Ishikawa (cell line): Measurements from ENCODE around the gene PRR20G.

Source experiments
- CEBPB ChIP-seq: IDR thresholded peaks from 2 replicates; pipeline ENCODE4 v1.6.1; 2012
- CREB1 ChIP-seq: IDR thresholded peaks from 2 replicates; pipeline ENCODE4 v1.6.1; 2012; ENCODE audit warnings: low read depth
- EGR1 ChIP-seq: IDR thresholded peaks from 2 replicates; pipeline ENCODE4 v1.6.1; 2012
- EP300 ChIP-seq: IDR thresholded peaks from 2 replicates; pipeline ENCODE4 v1.6.1; 2012; ENCODE audit warnings: borderline replicate concordance
- FOXM1 ChIP-seq: IDR thresholded peaks from 2 replicates; pipeline ENCODE4 v1.6.1; 2012; ENCODE audit warnings: low read depth, borderline replicate concordance
- NFIC ChIP-seq: IDR thresholded peaks from 2 replicates; pipeline ENCODE4 v1.6.1; 2012
- RAD21 ChIP-seq: IDR thresholded peaks from 2 replicates; pipeline ENCODE4 v1.6.1; 2012; ENCODE audit warnings: low read depth
- TAF1 ChIP-seq: IDR thresholded peaks from 2 replicates; pipeline ENCODE4 v1.6.1; 2012; ENCODE audit warnings: low read depth, mild to moderate bottlenecking
- TCF12 ChIP-seq: IDR thresholded peaks from 2 replicates; pipeline ENCODE4 v1.6.1; 2012; ENCODE audit warnings: low read depth
- TEAD4 ChIP-seq: IDR thresholded peaks from 2 replicates; pipeline ENCODE4 v1.6.1; 2012
- YY1 ChIP-seq: IDR thresholded peaks from 2 replicates; pipeline ENCODE4 v1.6.1; 2012; ENCODE audit warnings: low read depth
- ZBTB7A ChIP-seq: IDR thresholded peaks from 2 replicates; pipeline ENCODE4 v1.6.1; 2012; ENCODE audit warnings: low read depth
- TF ChIP-seq, protein P1 (sequence below): IDR thresholded peaks from 2 replicates; pipeline ENCODE4 v1.6.1; 2012
- TF ChIP-seq, protein P2 (sequence below): IDR thresholded peaks from 2 replicates; pipeline ENCODE4 v1.6.1; 2012; ENCODE audit warnings: low read depth, mild to moderate bottlenecking
- TF ChIP-seq, protein P3 (sequence below): IDR thresholded peaks from 2 replicates; pipeline ENCODE4 v1.6.1; 2012

PRR20G gene

DNA sequence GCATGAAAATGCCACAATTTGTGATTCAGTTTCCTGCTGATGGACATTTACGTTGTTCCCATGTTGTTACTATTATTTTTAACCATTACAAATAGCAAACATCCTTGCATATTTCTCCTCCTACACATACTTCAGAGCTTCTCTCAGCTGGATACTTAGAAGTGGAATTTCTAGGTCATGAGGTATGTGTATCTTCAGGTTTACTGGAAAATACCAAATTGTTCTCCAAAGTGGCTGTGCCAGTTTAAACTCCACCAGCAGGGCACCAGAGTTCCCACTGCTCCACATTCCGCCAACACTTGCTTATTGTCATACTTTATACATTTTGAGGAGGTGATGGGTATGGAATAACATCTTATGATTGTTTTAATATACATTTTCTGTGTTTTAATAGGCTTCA lies 49.2 kb downstream of the PRR20G start:
- no peak for TF ChIP-seq YY1
- TF ChIP-seq, protein P1, sequence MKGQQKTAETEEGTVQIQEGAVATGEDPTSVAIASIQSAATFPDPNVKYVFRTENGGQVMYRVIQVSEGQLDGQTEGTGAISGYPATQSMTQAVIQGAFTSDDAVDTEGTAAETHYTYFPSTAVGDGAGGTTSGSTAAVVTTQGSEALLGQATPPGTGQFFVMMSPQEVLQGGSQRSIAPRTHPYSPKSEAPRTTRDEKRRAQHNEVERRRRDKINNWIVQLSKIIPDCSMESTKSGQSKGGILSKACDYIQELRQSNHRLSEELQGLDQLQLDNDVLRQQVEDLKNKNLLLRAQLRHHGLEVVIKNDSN = no peak
- TF ChIP-seq CEBPB = no peak
- TF ChIP-seq FOXM1 = no peak
- TF ChIP-seq, protein P2, sequence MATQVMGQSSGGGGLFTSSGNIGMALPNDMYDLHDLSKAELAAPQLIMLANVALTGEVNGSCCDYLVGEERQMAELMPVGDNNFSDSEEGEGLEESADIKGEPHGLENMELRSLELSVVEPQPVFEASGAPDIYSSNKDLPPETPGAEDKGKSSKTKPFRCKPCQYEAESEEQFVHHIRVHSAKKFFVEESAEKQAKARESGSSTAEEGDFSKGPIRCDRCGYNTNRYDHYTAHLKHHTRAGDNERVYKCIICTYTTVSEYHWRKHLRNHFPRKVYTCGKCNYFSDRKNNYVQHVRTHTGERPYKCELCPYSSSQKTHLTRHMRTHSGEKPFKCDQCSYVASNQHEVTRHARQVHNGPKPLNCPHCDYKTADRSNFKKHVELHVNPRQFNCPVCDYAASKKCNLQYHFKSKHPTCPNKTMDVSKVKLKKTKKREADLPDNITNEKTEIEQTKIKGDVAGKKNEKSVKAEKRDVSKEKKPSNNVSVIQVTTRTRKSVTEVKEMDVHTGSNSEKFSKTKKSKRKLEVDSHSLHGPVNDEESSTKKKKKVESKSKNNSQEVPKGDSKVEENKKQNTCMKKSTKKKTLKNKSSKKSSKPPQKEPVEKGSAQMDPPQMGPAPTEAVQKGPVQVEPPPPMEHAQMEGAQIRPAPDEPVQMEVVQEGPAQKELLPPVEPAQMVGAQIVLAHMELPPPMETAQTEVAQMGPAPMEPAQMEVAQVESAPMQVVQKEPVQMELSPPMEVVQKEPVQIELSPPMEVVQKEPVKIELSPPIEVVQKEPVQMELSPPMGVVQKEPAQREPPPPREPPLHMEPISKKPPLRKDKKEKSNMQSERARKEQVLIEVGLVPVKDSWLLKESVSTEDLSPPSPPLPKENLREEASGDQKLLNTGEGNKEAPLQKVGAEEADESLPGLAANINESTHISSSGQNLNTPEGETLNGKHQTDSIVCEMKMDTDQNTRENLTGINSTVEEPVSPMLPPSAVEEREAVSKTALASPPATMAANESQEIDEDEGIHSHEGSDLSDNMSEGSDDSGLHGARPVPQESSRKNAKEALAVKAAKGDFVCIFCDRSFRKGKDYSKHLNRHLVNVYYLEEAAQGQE = no peak
- TF ChIP-seq RAD21 = no peak
- no peak for TF ChIP-seq NFIC
- no peak for TF ChIP-seq TAF1
- no peak for TF ChIP-seq TEAD4
- no peak for TF ChIP-seq CREB1
- TF ChIP-seq TCF12 = no peak
- no peak for TF ChIP-seq EP300
- no peak for TF ChIP-seq ZBTB7A
- TF ChIP-seq EGR1 = no peak
- TF ChIP-seq, protein P3, sequence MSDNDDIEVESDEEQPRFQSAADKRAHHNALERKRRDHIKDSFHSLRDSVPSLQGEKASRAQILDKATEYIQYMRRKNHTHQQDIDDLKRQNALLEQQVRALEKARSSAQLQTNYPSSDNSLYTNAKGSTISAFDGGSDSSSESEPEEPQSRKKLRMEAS = no peak

DNA sequence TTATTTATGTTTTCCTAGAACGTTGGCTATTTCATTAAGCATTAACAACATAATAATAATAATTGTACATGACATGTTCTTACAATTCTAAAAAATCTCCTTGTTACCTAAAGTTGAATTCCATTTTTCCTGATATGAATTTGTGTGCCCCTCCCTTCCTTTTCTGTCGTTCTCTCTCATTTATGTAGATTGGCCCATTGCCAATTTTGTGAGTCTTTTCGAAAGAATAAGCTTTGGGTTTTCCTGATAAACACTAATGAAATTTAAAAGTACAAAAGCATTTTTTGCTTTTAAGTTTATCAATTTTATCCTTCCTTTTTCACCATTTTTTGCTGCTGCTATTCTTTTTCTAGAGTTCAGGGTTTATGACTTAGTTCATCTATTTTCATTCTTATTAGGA lies 50.0 kb downstream of the PRR20G start:
- no peak for TF ChIP-seq ZBTB7A
- TF ChIP-seq CEBPB = no peak
- no peak for TF ChIP-seq TCF12
- TF ChIP-seq, protein P1 = no peak
- TF ChIP-seq CREB1 = no peak
- no peak for TF ChIP-seq TAF1
- TF ChIP-seq NFIC = no peak
- no peak for TF ChIP-seq YY1
- TF ChIP-seq EP300 = no peak
- TF ChIP-seq, protein P3 = no peak
- no peak for TF ChIP-seq RAD21
- no peak for TF ChIP-seq TEAD4
- TF ChIP-seq, protein P2 = no peak
- TF ChIP-seq EGR1 = no peak
- TF ChIP-seq FOXM1 = no peak

DNA sequence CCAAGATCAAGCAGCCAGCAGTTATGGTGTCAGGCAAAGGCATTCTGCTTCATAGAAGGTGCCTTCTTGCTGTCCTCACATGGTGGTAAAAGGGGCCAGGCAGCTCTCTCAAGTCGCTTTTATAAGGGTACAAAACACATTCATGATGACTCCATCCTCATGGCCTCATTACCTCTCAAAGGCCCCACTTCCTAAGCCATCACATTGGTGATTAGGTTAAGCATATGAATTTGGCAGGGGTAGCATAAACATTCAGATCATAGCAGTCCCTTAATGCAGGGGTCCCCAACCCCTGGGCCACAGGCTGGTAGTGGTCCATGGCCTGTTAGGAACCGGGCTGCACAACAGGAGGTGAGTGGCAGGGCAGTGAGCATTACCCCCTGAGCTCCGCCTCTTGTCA lies 52.1 kb downstream of the PRR20G start:
- TF ChIP-seq EGR1 (no peak), ZBTB7A (no peak), TCF12 (no peak), TAF1 (no peak), CEBPB (no peak), TEAD4 (no peak)
- TF ChIP-seq, protein P2 = no peak

DNA sequence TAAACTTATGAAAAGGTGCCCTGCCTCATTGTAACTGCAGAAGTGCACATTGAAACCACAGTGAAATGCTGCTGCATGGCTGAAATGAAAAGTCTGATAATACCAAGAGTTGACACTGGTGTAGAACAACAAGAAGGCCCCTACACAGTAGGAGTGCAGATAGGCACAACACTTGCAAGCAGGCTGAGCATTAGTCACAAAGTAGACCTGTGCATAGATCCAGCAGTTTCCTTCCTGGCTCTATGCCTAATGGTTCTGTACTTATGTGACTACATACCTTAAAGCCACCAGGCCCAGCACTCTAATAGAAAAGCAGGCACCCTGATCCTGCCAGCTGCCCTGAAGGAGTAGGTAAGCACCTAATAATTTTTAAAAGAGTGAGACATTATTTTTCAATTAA lies 53.1 kb downstream of the PRR20G start:
- no peak for TF ChIP-seq YY1
